Midbrain (tissue), 1 donor: ENCODE results near the gene USB1.
"Not testable (repeated sequence)": the region's sequence is repeated elsewhere in the genome, so short reads cannot be mapped to it uniquely, and the experiment has no call there.

Source experiments
- DNase-seq: peaks from one replicate; lab custom pipeline; 2025; lab: John Stamatoyannopoulos, UW

Gene USB1

DNA sequence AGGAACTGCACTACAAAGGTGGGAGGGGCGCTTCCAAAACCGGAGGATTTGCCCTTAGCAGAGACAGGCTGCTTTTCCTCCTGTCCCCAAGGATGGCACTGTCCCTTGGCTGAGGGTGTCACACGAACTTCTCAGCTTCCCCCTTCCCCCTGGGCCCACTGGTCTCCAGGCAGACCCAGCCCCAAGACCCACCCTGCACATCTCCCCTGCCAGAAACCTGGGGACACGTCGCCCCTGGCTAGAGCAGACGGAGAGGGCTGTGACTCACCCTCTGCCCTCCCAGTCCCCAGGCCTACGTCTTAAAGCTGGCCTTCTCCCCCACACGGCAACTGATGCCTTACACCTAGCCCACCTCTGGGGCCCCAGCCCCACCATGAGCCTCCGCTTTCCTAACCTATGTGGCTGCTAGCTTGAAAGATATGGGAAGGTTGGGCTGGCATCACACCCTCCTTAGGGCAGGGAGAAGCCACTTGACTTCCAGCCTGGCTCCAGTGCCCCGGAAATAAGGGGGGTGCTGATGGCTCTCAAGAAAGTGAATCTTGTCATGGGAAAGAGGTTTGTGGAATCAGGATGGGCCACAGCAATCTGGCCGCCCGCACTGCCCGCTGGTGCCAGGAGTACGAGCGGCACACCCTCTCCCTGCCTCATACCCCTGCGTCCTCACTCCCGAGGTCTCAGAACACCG lies 5.3 kb upstream of the USB1 start:
- DNase-seq = no peak

GRCh38 chr16:57996406-57997175 lies 4.6 kb upstream of the USB1 start:
- DNase-seq = no peak

- no peak for DNase-seq
Observed at GRCh38 chr16:57997176-57997527, 4.1 kb upstream of the USB1 start.

- no peak for DNase-seq
Observed at GRCh38 chr16:57997528-57998265, 3.5 kb upstream of the USB1 start.

DNA sequence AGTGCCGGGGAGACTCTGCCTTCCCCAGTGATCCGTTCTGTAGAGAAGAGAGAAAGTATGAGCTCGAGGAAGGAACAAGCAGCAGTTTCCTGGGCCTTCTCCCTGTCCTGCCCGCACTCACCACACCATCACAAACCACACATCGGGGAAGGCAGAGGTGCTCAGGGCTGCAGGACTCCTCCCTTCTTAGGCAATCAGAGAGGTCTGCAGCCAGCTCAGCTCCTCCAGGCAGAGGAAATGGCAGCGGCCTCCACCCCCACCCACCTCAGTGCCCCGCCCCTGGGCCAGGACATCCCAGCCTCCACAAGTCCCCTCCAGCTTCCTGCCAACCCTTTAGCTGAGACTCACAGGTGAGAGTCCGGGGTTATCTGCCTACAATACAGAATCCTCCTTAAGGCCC lies 2.7 kb upstream of the USB1 start:
- no peak for DNase-seq

GRCh38 chr16:57998992-57999365 lies 2.2 kb upstream of the USB1 start:
- no peak for DNase-seq

DNA sequence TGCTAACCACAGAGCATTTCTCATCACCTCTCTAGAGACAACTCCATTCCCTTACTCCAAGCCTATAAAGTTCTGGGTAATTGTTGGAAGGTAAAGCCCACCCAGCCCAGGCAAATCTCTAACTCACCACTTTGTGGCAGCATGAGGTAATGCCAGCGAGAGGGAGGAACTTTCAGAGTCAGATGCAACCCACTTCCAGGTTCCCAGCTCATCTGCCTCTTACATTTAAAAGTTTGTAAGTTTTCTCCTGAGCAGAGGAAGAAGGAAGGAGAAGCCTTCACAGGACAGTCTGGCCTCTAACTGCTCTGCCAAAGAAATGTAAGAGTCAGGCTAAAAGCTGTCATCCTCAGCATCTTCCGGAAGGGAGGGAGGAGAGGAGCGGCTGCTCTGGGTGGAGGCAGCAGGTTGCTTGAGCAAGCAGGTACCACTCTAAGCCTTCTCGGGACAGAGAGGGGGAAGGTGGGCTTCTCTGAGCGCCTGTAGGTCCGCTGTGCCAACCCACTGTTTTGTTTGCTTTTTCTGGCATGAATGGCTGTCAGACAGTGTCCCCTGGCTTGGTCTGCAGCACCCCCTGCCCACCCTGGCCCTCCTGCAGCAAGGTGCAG lies 1.7 kb upstream of the USB1 start:
- no peak for DNase-seq

DNA sequence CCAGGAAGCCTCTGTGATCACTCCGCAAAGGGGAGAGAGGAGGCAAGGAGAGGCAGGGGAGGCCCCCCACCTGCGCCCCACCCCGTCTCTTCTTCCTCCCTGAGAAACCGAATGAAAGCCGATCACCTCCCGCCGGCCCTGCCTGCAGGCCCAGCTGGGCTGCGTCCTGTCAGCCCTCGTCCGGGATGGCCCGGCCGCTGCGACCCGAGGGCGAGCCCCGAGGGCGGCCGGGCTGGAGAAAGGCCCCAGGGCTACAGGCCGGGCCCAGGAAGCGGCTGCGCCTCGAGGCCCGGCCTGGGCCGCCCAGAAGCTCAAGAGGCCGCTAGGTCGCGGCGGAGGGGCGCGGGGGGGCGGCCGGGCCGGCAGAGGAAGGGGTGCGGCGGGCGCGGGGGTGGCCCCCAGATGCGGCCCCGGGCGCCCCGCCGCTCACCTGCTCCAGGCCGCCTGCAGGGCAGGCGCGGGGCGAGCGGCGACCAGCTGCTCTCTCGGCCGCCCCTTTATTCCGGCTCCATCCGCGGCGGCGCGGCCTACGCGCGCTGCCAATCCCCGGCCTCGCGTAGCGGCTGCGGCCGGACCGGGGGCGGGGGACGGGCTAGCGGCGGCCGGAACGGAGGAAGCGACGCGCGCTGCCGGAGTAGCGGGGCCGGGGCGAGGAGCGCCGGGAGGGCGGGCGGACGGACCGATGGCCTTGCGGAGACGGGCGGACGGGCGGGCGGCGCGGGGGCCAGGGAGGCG lies 1.1 kb upstream of the USB1 start, which contains the start of gene ZNF319:
ZNF319 (minus strand) TSS at position 702 of the 735 bp plus-strand sequence. CDS start 2,407 bp downstream, outside the sequence.
- peak; percentile 34 for DNase-seq

DNA sequence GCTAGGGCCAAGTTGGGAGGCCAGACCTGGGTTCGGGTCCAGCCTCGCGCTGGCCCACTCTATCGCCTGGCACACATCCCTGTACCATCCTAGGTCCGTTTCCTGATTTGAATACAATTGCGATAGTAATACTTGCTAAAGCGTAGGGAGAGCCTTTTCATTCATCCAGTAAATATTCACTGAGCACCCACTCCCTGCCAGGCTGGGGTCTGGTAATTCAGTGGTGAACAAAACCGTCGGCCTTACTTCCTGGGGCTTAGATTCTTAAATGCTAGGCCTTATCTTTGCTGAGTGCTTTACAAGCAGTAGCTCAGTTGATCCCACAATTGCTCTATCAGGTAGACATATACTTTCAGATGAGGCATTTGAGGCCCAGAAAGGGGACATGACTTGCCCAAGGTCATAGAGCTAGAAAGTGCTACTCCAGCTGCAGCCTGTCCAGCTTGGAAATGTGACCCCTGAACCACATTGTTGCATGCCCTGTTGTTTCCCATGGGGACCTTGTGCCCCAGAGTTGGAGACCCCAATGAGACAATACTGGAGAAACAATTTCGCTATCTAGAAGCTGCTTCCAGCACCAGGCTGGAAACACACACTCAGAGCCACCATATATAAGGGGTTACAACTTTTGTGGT lies 691 bp downstream of the USB1 start:
- no peak for DNase-seq

- no peak for DNase-seq
Observed at GRCh38 chr16:58002416-58002800, 1.2 kb downstream of the USB1 start.

- DNase-seq = no peak
Observed at GRCh38 chr16:58002936-58003335, 1.7 kb downstream of the USB1 start.

GRCh38 chr16:58004736-58005135 lies 3.5 kb downstream of the USB1 start:
- DNase-seq = not testable (repeated sequence)

- DNase-seq = no peak
Observed at GRCh38 chr16:58009856-58010416, 8.7 kb downstream of the USB1 start.

- DNase-seq = no peak
Observed at GRCh38 chr16:58010886-58011285, 9.7 kb downstream of the USB1 start.

- no peak for DNase-seq
Observed at GRCh38 chr16:58011652-58012051, 10.4 kb downstream of the USB1 start.

- no peak for DNase-seq
Observed at GRCh38 chr16:58012481-58012880, 11.3 kb downstream of the USB1 start.

GRCh38 chr16:58013201-58013956 lies 12.2 kb downstream of the USB1 start:
- DNase-seq = no peak

- no peak for DNase-seq
Observed at GRCh38 chr16:58016840-58017446, 15.7 kb downstream of the USB1 start.

- DNase-seq = no peak
Observed at GRCh38 chr16:58018803-58019202, 17.6 kb downstream of the USB1 start.
